HG03025 (cell line): ENCODE data around the gene ZNF518B.
A peak's percentile ranks its signal among the peaks of the same experiment; 100 is the strongest.

ENCODE experiments used
- ATAC-seq: cut with Tn5 transposase; IDR thresholded peaks from one replicate; pipeline ENCODE4 v1.9.1; 2021; ENCODE audit warnings: mild to moderate bottlenecking, moderate library complexity; ENCODE audit not compliant: unreplicated experiment, low FRiP score

ZNF518B gene, protein sequence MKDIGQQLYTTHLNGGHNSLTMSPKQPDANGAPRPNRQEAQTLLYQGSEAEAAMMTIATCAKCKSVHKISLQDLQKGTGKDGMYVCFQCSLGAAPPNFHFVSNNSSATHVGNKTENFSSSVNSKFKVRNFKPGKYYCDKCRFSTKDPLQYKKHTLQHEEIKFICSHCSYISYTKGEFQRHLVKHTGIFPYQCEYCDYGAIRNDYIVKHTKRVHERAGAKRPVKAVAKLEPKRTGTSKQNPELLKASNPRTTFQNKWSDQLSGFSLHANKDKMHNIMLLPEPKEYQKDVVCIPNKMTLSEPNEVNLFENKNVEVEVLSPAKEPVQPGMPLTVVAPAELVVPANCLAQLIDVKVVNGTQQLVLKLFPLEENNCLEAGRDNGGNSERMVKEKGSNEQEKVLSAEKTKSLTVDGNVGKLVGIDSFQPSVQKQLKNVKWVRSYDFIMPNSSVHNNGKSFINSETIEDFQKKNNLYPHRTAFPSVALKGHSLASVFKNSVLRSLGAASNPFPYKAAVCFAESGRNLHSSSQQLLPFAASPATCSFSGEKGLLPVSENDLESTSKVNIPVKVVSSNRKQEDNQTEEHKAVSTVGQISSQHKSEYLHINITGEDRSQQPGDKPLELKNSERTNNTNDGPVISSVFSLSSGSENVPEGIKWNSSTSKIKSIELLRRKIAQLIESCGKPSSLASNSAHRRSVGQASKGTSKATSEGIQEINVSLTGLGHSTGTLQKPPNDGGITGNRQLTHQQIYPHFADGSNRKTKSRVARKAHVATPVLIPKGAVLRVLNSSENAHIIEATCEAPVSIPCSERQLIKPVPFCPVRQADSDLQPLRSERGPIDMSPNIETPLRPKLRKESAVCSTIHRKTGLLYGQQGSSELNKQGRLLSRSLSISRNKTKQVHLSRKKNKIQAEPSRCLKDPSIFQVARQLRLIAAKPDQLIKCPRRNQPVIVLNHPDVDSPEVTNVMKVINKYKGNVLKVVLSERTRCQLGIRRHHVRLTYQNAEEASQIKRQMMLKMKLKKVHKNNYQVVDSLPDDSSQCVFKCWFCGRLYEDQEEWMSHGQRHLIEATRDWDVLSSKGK

DNA sequence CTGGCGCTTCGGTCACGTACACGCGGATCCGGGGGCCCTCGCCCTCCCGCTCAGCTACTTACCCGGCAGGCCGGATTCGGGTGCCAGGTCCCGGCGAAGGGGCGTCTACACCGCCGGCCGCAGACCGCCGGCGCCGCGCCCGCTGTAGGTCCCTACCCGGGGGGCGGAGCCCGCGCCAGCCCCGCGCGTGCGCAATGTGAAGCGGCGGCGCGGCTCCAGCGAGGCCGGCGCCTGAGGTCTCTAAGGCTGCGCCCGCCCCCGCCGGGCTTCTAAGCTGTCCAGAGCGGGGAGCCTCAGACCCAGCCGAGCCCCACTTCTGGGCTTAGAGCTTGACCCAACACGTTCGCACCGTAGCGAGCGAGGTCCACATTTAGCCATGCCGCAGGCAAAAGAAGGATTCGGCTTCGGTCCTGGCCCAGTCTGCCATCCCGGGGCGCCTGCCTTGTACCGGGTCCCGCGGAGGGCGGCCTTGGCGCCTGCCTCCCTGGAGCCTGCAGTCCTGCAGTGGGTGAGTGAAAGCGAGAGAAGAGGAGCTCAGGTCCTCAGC is at the start of gene ZNF518B:
ZNF518B (minus strand) TSS at position 172 of the 547 bp plus-strand sequence. CDS start 11,098 bp downstream, outside the sequence.
- peak; percentile 82 for ATAC-seq

DNA sequence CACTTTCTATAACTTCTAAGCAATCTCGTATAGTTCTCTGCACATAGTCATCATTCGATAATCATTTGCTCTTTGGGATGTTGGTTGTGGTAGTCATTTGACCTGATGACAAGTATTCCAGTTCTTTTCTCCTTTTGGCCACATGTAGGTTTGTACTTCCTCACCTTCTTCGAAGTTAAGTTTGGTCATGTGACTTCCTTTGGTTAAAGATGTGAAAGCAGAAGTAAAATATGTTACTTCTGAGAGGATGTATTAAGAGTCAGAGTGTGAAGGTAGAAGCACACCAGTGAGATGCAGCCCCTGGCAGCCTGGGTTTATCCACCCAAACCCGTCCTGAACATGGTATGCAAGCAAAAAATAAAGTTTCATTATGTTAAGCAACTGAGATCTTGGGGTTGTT is 48.9 kb upstream of the ZNF518B start:
- no peak for ATAC-seq

DNA sequence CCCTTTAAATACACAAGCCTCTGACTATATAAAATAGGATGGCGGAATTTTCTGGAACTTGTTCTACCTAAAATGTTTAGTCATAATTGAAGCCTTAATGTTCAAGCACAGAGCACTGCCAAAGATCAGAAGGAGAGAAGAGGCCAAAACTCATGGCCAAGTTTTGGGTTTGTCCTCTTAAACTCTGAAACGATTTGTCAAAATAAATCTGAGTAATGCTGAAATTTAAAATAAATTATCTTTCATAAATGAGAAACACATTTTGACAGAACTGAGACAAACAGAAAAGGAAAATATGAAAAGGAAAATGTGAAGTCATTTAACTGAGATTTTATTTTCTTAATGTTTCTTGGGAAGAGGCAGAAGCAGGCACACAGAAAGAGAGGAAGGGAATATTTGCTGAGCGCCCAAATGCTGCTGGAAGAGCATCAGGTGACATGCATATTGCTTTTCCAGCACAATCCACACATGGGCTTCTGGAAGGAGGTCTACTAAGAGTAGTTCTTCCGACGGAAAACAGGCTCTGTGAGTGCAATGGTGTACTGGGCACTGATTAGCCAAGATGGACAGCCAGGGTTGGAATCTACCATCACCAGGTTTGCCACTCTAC is 47.4 kb upstream of the ZNF518B start:
- no peak for ATAC-seq

DNA sequence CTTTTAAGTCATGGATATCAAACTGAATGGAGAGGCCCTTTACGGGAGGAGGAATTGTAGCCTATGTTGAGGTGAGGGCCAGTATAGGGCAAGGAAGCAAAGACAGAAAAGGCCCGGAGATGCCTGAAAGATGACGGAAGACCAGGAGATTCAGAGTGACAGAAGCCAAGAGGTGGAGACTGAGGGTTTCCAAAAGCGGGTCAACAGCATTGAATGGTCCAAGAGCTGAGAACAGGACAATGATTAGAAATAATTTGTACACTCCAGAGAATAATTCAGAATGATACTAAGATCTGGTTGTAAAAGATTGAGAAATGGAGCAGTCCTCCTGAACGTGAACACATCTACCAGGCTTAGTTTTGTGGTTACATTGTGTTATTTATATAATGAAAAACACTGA is 45.5 kb upstream of the ZNF518B start:
- ATAC-seq: no peak

DNA sequence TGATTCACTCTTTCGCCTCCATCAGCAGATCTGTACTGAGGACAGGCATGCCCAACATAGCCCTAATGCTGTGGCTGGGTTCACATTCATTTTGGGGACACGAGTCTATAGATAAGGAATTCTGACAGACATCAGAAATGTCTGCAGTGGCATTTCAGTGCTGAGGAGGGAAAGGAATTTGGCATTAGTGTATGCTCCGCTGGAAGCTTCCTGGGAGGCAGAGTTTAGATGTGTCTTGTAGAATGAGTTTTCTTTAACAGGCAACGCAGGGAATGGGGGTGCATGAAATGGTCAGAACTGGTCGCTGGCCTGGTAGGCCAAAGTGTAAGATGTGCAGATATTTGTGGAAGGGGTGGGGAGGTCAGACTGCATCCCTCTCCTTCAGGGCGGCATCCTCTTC is 43.5 kb upstream of the ZNF518B start:
- no peak for ATAC-seq

DNA sequence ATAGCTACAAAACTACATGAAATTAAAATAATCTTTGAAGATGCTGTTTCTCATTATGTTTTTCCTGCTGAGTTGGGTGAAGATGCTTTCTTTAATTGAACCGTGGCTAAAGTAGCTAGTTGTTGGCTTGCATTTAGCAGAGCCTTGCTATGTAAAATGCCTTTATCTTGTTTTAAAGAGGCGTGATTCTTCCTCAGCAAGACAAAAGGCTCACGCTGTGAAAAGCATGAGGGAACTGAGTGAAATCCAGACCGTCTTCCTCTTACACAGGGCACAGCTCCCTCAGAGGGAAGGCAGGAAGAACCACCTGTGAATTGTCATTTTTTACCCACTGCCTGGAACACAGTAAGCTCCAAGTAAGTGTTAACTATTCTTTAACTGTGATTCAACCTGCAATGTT is 39.0 kb upstream of the ZNF518B start:
- no peak for ATAC-seq

DNA sequence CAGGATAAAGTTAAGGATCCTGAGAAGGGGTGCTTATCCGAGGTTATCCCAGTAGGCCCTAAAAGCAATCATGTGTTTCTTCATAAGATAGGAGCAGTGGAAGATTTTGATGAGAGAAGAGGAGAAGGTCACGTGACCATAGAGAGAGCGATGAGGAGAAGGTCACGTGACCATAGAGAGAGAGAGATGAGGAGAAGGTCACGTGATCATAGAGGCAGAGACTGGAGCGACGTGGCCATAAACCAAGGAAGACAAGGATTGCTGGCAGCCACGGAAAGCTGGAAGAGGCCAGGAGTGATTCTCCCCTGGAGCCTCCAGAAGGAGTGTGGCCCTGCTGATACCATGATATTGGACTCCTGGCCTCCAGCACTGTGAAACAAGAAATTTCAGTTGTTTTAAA is 38.4 kb upstream of the ZNF518B start:
- no peak for ATAC-seq

DNA sequence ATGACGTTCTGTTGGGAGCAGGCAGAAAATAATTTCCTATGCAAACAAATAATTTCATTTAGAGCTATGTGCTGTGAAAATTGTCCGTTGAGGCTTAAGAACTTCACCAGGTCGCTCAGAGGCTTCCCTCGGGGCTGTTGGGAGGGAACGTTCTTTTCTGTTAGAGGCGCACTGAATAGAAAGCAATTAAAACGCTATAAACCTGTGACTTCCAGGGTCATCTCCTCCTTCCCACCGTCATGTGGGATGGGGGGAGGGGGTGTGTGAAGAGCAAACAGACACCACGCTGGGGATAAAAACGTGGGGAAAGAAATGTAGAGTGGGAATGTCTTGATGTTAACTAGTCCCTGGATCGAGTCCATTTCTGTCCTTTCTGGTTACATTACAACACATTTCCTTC is 35.2 kb upstream of the ZNF518B start:
- ATAC-seq: no peak

DNA sequence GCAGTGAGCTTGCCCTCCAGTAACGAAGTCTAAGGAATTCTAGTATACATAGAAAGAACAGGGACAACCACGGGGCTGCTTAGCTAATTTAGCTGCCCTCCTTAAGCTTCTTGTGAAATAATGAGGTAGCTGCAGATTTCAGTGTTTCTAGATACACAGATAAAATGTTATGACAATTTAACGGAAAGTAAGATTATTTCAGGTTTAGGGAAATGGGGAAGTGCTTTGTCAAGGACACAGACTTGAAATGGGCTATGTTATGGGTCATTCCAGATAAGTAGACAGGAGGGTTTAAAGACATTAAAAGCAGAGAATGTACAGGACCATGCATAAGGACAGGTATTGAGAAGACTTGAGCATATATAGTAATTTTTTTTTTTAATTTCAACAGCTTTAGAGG is 34.2 kb upstream of the ZNF518B start:
- ATAC-seq: no peak

DNA sequence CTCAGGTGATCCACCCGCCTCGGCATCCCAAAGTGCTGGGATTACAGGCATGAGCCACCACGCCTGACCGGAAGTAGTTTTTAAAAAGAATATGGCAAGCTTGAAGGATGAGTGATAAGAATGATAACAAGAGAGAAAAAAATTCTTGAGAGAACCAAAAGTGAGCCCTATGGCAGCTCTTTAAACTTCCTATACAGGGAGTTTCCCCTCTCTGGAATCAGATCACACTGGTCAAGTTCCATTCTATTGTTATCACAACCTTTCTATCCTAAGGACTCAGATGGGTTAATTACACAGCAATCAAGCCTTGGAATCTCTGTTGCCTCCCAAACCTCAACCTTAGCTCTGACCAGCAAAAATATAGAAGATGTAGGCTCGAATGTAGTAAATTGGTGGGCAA is 33.8 kb upstream of the ZNF518B start:
- ATAC-seq: no peak

DNA sequence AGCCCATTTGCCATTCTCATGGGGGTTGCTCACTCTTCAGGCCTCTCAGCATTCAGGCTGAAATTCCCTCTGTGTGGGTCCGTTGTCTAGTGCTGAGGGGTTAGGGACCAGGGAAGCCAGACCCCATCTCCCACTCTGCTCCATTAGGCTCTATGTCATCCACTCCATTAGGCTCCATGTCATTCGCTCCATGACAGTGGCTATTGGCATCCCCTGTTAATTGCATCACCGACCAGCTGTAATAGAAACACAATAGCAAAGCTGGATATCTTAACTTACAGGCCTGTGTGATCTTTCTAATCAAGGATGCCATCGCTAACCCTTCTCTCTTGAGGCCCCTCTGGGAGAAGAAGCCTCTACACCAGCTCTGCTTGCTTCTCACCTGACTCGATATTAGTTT is 25.7 kb upstream of the ZNF518B start:
- ATAC-seq: no peak

DNA sequence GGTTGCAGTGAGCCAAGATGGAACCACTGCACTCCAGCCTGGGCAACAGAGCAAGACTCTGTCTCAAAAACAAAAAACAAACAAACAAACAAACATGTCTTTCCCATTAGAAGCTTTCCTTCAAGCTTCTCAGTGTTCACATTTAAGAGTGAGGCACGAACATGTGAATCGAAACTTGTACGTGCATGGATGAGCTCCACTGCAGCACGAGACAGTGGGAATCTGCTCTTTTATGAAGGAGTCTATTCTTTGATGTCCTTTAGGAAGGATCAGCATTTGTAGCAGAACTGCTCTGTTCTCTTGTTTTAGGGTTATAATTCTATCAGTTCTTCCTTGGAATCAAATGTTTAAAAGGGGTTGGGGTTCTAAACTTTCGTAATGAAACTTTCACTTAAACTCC is 23.4 kb upstream of the ZNF518B start:
- no peak for ATAC-seq

DNA sequence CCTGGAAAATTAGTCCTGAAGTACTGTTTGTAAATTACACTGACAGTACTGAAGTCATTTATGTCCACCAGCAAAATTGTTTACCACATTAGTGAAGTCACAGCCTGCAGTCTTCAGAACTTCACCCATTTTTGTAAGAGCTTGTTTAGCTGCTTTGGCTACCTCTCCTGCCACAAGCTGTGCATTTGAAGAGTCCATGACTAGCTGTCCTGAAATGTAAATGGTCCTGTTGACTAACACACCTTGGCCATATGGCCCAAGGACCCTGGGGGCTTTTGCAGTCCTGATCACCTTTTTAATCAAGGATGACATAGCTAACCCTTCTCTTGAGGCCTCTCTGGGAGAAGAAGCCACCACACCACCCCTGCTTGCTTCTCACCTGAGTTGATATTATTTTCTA is 21.4 kb upstream of the ZNF518B start:
- no peak for ATAC-seq

DNA sequence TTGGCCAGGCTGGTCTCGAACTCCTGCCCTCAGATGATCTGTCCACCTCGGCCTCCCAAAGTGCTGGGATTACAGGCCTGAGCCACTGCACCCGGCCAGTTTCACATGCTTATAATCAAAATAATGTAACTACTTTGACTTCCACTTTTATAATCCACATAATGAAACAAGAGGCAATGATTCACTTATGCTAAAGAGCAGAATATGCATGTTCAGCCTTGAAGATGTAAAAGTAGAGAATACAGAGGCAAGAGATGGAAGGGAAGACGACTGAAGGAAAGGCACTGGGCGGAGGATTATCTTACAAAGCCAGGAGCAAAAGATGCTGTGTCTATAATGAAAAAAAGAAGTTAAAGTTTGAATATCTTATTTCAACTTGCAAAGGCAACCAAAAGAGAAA is 13.3 kb upstream of the ZNF518B start:
- ATAC-seq: no peak

DNA sequence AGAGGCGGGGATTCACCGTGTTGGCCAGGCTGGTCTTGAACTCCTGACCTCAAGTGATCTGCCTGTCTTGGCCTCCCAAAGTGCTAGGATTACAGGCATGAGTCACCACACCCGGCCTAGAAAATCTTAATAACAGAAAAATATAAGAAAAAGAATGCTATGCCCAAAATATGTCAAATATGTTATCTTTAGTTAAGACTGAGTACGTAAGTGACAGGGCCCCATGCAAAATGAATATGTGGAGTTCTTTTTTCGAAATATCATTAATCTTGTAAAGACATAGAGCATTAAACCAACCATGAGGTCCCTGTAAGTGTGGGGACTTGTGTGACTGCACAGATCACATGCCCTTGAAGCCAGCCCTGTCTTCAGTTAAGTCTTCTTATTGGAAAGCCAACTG is 8.9 kb upstream of the ZNF518B start:
- no peak for ATAC-seq

DNA sequence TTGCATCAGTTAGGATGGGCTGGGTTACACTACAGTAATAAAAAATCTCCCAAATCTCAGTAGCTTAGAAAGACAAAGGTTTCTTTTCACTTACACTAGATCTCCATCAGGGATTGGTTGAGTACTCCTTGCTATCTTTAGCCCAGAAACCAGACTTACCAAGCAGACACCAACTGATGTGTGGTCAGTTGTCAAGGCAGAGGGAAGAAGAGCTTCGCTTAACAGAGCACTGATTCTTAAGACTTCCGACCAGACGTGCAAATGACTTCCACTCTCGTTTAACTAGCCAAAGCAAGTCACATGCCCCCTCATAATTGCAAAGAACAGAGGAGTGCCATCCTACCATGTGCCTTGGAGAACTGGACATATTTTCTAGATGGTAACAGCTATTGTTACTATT is 5.7 kb upstream of the ZNF518B start:
- ATAC-seq: no peak

DNA sequence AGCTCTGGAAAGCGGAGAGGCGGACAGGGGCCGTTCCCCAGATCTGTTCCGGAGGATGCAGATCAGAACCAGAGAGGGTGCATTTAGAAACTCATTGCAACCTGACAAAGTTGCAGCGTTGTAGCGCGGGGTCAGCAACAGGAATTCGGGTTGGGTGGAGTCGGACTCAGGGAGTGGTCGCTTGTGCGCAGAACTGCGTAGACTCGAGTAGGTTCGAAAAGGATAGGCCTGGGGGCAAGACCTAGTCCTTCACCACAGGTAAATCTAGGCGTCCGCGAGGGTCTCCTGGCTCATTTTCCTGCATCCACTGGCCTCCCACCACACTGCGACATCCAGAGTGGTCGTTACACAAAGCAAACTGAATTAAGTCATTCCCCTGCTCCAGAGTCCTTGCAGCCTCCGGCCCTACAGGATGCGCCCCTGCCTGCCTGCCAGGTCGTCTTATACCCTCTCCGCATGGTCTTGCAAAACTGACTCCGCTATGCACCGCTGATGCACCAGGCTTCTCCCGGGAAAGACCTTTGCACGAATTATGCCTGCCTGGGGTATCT is 4.7 kb upstream of the ZNF518B start:
- ATAC-seq: no peak

DNA sequence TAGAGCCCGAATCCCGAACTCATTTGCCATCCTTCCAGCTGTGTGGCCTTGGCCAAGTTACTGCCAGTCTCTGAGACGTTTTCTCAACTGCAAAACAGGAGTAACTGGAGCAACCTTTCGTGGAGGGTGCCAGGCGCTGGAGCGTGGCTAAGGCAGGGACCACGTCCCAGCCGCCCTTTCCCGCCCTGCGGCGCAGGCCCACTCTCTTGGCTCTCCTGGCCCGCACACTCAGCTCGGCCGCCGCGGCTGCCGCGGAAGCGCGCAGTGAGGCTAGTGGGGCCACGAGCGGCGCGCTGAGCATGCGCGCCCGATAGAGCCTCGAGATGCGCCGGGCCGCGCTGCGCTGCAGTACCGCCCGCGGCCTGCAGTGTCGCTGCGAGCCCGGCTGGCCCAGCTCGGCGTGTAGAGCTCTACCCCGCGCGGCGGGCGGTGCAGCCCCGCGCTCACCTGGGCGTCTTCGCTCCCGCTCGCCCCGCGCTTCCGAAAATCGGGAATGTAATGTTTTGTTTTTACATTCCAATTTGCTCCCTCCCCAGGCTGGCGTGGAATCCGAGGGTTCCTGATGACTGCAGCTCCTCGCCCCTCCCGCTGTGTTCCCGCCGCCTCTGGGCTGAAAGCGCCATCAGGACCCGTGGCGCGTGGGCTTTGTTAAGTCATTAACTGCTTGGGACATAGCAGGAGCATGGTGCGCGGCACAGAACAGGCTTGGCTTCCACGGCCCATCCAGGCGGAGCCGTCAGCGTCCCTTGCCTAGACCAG is 4.0 kb upstream of the ZNF518B start:
- ATAC-seq: peak; percentile 44

DNA sequence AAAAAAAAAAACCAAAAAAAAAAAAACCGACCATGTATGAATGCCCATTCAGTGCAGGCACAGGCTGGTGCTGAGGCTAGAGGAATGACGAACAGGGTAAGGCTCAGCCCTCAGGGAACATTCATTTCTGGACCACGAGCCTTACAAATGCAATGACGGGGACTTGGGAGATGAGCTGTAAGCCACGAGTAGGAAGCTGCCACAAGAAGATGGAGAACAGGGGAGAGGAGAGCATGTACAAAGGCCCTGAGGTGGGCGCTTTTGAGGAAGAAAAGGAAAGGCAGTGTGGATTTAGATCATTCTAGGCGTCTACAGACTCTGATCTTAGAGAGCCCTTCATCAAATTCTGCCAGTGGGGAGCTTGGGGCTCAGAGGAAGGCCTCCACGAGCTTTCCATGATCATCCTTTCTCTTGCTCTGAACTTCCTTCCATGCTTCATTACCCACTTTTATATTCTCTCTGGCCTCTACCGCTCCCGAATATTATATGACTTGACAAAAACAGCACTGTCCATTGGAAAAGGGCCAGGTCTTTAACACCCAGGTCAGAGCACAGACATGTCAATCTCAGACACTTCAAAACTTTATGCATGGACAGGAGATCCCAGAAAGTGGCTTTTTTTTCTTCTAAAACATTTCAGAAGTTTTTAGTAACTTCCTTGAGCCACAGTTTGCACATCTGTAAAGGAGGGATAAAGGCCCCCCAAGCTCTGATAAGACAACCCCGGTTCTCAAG is 3.3 kb upstream of the ZNF518B start:
- ATAC-seq: no peak
